Activated CD4-positive, alpha-beta T cell treated with anti-CD3 and anti-CD28 coated beads, Interleukin-2, Interleukin-4, amounts not matched to agents 100 ng/mL and 50 ng/mL, durations not matched to agents 16 hours and 8 hours (primary cell): ENCODE data around the gene LMF1.
"Not testable (repeated sequence)": the region's sequence is repeated elsewhere in the genome, so short reads cannot be mapped to it uniquely, and the experiment has no call there.

ENCODE experiments used
- DNase-seq: peaks from one replicate; pipeline ENCODE4 v3.0.0-alpha.2; 2020; ENCODE audit warnings: low spot score

The LMF1 gene

GRCh38 chr16:845351-845745 lies 125.4 kb downstream of the LMF1 start:
- no peak for DNase-seq

DNA sequence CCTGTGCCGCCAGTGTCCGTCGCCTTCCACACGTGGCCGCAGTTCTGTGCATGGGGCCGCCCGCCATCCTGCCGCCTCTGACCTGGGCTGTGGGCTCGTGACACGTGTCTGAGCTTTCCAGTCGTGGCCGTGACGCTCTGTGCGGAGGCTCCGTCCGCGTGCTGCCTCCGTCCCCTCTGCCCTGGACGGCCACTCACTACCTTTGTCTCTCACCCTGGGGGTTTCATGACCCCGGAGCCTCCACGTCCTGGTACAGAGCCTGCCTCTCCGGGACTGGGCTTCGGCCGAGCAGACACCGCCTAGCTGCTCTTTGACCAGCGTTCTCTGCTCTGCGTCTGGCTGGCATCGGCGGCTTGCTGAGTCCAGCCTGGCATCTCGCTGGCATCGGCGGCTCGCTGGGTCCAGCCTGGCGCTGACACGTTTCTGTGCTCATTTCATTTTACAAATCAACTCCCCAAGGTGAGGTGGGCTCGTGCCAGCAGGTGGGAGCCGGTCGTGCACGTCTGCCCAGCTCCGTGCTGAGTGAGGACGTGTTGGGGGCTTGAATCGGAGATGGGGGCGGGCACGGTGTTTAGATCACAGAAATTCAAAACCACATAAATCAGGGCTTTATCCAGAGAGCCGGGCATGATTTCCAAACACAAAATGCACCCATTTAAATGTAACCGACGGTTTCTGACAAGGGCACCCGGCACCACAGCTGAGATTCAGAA lies 126.0 kb downstream of the LMF1 start:
- DNase-seq = no peak

GRCh38 chr16:843771-844170 lies 127.0 kb downstream of the LMF1 start:
- no peak for DNase-seq

GRCh38 chr16:842711-843560 lies 127.8 kb downstream of the LMF1 start:
- DNase-seq = no peak

- DNase-seq = no peak
Observed at GRCh38 chr16:842061-842476, 128.7 kb downstream of the LMF1 start.

GRCh38 chr16:841455-842060 lies 129.2 kb downstream of the LMF1 start:
- no peak for DNase-seq

DNA sequence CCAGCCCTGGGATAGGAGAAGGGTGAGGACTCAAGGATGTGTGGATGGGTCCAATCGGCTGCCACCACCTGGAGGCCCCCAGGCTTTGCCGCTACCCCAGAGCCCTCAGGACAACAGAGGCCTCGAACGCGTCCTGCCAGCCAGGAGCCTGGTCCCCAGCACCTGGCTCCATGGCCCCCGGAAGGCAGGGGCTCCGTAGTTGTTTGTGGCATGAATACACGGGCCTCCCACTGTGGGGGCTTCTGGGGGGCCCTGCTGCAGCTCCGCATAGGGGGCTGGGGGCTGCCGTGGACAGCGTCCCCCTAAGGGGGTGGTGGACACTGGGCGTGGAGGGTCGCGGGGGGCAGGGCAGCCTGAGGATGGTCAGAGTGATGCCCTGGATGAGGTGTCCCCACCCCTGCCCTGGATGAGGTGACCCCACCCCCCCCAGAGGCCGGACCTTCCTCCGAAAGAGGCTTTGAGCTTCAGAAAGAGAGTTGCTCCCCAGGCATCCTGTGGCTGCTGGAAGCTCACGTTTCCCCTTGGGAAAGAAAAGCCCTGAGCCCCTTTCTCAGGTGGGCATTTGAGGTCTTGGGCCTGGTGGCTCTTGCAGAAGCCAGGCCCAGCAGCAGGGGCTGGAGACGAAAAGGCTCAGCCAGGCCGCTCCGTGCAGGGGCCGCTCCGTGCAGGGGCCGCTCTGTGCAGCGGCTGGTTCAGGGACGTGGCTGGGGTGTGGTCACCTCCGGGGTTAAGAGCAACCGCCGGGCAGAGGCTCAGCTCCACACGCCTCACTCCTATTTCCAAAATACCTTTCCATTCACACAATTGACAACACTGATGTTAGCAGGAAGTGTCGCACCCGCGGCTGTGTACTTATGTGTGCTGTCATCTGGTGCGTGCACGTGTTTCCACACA lies 130.0 kb downstream of the LMF1 start:
- no peak for DNase-seq

GRCh38 chr16:839643-840408 lies 131.0 kb downstream of the LMF1 start:
- DNase-seq = no peak

DNA sequence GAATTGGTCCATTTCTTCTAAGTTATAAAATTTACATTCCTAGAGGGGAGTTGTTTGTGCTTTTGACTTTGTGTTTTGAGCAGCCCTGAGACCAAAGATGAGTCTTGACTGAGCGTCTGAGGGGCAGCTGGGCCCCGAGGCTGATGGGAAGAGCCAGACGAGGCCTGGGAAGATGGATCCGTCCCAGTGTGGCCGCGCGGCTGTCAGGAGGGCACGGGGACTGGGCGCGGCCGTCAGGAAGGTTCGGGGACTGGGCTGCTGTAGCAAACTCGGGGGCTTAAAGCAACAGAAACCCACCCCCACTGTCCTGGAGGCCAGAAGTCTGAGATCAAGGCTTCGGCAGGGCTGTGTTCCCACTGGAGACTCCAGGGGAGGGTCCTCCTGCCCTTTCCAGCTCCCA lies 132.0 kb downstream of the LMF1 start:
- no peak for DNase-seq

DNA sequence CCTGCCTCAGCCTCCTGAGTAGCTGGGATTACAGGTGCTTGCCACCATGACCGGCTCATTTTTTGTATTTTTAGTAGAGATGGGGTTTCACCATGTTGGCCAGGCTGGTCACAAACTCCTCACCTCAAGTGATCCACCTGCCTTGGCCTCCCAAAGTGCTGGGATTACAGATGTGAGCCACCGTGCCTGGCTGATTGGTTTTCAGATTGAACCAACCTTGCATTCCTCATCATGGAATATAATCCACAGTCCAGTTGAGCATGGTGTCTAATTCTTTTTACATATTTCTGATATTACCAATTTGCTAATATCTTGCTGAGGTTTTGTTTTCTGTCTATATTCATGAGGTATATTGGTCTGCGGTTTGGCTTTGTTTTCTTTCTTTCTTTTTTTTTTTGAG lies 134.0 kb downstream of the LMF1 start:
- not testable (repeated sequence) for DNase-seq

- no peak for DNase-seq
Observed at GRCh38 chr16:836221-836620, 134.6 kb downstream of the LMF1 start.

DNA sequence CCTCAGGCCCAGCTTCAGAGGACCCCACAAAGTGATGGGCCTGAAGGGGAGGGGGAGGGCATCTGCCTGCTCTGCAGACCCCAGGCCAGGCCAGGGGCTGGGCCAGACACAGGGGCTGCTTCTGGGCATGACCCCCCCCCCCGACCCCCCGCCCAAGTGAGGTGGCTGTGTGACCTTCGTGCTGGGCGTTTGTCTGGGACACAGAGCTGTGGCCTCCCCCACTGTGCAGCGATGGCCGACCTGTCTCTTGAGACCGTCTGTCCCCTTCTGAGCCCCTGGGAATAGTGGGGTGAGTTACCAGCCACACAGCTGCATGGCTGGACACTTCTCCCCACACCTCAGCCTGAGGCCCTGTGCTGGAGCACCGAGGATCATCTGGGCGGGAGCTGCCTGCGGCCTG lies 135.4 kb downstream of the LMF1 start:
- DNase-seq = no peak

- DNase-seq = no peak
Observed at GRCh38 chr16:833411-833810, 137.4 kb downstream of the LMF1 start.

GRCh38 chr16:832652-833336 lies 138.0 kb downstream of the LMF1 start:
- no peak for DNase-seq

GRCh38 chr16:831571-832413 lies 139.0 kb downstream of the LMF1 start:
- no peak for DNase-seq

- DNase-seq = no peak
Observed at GRCh38 chr16:830871-831570, 139.8 kb downstream of the LMF1 start.

DNA sequence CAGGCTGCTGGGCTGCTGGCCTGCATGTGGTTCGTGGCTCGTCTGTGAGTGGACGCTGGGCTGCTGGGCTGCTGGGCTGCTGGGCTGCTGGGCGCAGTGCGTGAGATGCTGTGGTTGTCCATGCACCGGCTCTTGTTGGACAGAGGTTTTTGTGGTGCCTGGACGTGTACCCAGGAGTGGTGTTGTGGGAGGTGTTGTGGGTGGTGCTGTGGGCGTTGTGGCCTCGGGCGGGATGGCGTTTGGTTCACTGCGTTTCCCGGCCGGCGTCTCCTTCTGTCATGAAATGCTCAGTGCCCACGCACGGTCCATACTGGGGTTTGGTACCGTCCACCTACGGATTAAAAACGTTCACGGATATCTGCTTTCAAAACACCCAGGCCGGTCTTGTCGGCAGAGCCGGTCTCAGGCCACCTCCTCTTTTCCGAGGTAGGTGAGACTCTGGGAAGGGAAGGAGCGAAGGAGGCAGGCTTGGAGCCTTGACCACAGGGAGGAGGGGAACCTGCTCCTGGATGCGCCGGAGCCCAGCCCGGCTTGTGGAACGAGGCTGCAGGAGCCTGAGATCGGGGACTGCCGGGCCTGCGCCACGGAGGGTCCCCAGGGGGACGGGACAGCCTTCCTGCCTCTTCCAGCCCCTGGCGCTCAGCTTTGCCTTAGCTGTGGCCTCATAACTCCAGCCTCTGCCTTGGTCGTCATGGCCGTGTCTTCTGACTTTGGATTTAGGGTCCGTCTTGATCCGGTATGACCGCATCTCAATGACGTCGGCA lies 140.5 kb downstream of the LMF1 start:
- no peak for DNase-seq

- DNase-seq = no peak
Observed at GRCh38 chr16:828891-829290, 141.9 kb downstream of the LMF1 start.
